Subcutaneous adipose tissue (tissue), 4 donors: Measurements from ENCODE around the gene ZNF490. TPM values are rescaled to one million over a fixed set of nuclear protein-coding genes. Genes with fewer than 3 reads are reported as not detected.

Experiments used
- total RNA-seq, 4 donors: library from RNA; depleted of rRNA; stranded (reverse); fragments of >200 nt; gene quantifications; one replicate each; pipeline ENCODE4 v1.1.0, GENCODE V29; 2016
- TF ChIP-seq, protein P1 (sequence below): fragments of 450-650 bp; IDR thresholded peaks from one replicate; pipeline ENCODE4 v1.5.1; 2016; ENCODE audit warnings: low read depth, mild to moderate bottlenecking, control low read depth, antibody characterized with exemption, moderate library complexity

ZNF490 gene
- total RNA-seq, 4 donors from 2014 or later = 5.7 to 9.2 (median 7.8) TPM

DNA sequence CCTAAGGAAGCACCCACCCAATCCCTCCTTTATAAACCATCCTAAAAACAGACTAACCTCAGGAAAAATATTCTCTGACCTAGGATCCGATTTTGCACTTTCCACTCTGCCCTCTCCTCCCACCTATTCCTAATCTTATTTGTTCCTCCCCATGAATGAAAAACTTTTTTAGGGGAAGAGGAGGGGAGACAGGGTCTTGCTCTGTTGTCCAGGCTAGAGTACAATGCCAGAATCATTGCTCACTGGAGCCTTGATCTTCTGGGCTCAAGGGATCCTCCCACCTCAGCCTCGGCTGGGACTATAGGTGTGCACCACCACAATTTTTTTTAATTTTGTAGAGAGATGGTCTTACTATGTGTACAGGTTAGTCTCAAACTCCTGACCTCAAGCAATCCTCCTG lies 63.7 kb downstream of the ZNF490 start:
- TF ChIP-seq, protein P1, sequence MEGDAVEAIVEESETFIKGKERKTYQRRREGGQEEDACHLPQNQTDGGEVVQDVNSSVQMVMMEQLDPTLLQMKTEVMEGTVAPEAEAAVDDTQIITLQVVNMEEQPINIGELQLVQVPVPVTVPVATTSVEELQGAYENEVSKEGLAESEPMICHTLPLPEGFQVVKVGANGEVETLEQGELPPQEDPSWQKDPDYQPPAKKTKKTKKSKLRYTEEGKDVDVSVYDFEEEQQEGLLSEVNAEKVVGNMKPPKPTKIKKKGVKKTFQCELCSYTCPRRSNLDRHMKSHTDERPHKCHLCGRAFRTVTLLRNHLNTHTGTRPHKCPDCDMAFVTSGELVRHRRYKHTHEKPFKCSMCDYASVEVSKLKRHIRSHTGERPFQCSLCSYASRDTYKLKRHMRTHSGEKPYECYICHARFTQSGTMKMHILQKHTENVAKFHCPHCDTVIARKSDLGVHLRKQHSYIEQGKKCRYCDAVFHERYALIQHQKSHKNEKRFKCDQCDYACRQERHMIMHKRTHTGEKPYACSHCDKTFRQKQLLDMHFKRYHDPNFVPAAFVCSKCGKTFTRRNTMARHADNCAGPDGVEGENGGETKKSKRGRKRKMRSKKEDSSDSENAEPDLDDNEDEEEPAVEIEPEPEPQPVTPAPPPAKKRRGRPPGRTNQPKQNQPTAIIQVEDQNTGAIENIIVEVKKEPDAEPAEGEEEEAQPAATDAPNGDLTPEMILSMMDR = no peak

DNA sequence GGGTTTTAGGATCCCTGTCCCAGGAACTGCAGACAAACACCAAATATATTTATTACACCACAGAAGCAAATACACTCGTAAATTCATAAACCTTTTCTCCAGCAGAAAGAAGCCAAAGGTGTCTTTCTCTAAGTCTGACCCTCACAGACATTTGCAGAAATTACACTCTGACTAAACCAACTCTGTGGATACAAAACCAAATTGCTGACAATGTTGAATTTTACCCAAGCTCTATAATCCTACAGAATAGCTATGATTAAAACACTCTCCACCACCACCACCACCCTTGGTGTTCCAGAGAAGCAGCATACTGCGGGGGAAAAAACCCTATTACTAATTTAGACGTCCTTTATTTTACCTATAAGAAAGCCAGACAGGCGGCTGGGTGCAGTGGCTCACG lies 64.5 kb downstream of the ZNF490 start:
- TF ChIP-seq, protein P1 = no peak

DNA sequence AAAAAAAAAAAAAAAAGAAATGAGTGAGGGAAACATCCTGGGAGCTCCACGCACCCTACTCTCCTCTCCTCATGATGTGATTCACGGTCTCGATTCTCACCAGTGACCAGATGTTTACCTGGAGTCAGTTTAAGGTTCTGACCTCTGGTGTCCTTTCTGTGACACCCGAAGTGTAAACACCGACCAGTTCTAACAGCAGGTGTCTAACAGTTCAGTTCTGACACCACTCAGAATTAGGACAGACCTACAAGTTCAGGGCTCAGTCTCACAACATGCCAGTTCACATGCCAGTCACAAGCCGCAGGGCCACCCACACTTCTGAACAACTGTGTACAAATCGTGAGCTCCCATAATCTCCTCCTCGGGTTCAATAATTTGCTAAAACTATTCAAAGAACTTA lies 65.3 kb downstream of the ZNF490 start:
- TF ChIP-seq, protein P1 = no peak

DNA sequence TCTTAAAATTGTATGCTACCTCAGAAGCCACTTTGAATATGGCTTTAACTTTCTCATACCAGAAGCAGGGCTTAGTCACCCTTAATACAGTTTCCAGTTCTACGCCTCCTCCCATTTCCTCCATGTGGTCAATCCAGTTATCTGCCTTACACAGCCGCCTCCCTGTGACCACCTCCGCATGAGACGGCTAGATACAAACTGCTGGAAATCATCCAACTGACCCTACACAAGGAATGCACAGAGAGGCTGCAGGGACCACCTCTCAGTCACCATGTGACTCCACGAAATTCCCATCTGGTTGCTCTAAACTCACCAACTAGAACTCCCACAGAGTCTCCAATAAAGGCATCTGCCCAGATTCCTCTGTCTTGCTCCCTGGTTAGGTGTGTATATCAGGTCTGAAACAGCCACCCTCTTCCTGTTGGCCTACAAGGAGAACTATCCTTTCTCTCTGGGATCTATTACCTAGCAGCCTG lies 66.2 kb downstream of the ZNF490 start:
- TF ChIP-seq, protein P1 = no peak

DNA sequence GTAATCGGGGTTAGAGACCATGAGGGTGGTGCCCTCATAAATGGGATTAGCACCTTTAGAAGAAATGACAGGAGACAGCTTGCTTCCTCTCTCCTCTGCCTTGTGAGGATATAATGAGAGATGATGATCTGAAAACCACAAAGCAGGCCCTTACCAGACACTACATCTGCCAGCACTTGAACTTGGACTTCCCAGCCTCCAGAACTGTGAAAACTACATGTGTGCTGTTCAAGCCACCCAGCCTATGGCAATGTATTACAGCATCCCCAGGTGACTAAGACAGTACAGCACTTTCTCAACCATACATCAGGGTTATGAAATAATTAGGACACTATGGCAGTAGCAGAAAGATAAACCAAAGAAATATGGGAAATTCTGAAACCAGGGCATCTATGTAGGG lies 66.8 kb downstream of the ZNF490 start:
- TF ChIP-seq, protein P1 = no peak

Other genes starting within 250 kb of the ZNF490 start
- gene ZNF442, start 245.1 kb downstream of the ZNF490 start, total RNA-seq = 1 to 10 TPM; 2.4 to 4.0 (median 3.2) TPM
- gene ZNF799, start 209.5 kb downstream of the ZNF490 start, total RNA-seq = 1 to 10 TPM; 6.2 to 7.5 (median 6.6) TPM
- gene ZNF443, start 169.8 kb downstream of the ZNF490 start, total RNA-seq = 1 to 10 TPM; 4.2 to 5.9 (median 4.8) TPM
- gene ZNF709, start 126.0 kb downstream of the ZNF490 start, total RNA-seq = 1 to 10 TPM; 1.5 to 3.1 (median 2.8) TPM
- gene ZNF564, start 59.3 kb downstream of the ZNF490 start, total RNA-seq = 10 to 100 TPM; 10.7 to 15.0 (median 14.3) TPM
- 10 to 100 TPM; 21.2 to 26.0 (median 24.9) TPM for gene ZNF791, start 107 bp upstream of the ZNF490 start, total RNA-seq
- 100 to 1,000 TPM in 2 of 4 donors, 10 to 100 TPM in 2; 61.0 to 186 (median 88.5) TPM for gene MAN2B1, start 55.9 kb upstream of the ZNF490 start, total RNA-seq
- gene WDR83, start 56.0 kb upstream of the ZNF490 start, total RNA-seq = 10 to 100 TPM in 1 of 4 donors, 1 to 10 TPM in 3; 5.7 to 11.6 (median 8.6) TPM
- 10 to 100 TPM; 49.9 to 85.7 (median 75.7) TPM for gene DHPS, start 71.1 kb upstream of the ZNF490 start, total RNA-seq
- gene GNG14, start 77.2 kb upstream of the ZNF490 start, total RNA-seq = not detected
- 1 to 10 TPM; 2.6 to 3.7 (median 2.7) TPM for gene FBXW9, start 85.8 kb upstream of the ZNF490 start, total RNA-seq
- 10 to 100 TPM; 42.6 to 66.3 (median 61.3) TPM for gene TNPO2, start 113.1 kb upstream of the ZNF490 start, total RNA-seq
- 100 to 1,000 TPM; 163 to 417 (median 304) TPM for gene TRIR, start 123.9 kb upstream of the ZNF490 start, total RNA-seq
- gene GET3, start 126.7 kb upstream of the ZNF490 start, total RNA-seq = 10 to 100 TPM; 35.1 to 53.5 (median 43.4) TPM
- not detected for gene BEST2, start 141.0 kb upstream of the ZNF490 start, total RNA-seq
- 100 to 1,000 TPM in 1 of 4 donors, 10 to 100 TPM in 3; 17.1 to 290 (median 36.9) TPM for gene HOOK2, start 164.7 kb upstream of the ZNF490 start, total RNA-seq
- 100 to 1,000 TPM in 3 of 4 donors, 10 to 100 TPM in 1; 77.6 to 304 (median 155) TPM for gene JUNB, start 180.7 kb upstream of the ZNF490 start, total RNA-seq
- 100 to 1,000 TPM; 124 to 217 (median 135) TPM for gene PRDX2, start 191.0 kb upstream of the ZNF490 start, total RNA-seq
- gene THSD8, start 191.3 kb upstream of the ZNF490 start, total RNA-seq = 1 to 10 TPM in 1 of 4 donors, not detected in 3; 1.3 TPM
- gene RNASEH2A, start 195.8 kb upstream of the ZNF490 start, total RNA-seq = 1 to 10 TPM; 3.6 to 7.5 (median 5.1) TPM
- not detected for gene RTBDN, start 223.8 kb upstream of the ZNF490 start, total RNA-seq
- gene MAST1, start 227.7 kb upstream of the ZNF490 start, total RNA-seq = under 1 TPM in 1 of 4 donors, not detected in 3; 0.17 TPM